Cardiac septum (tissue), 1 donor: ENCODE measurements around the gene TGFA. TPM values are rescaled to one million over a fixed set of nuclear protein-coding genes. Genes with fewer than 3 reads are reported as not detected.
"Not testable (repeated sequence)": the region's sequence is repeated elsewhere in the genome, so short reads cannot be mapped to it uniquely, and the experiment has no call there.

Experiments used
- DNase-seq: peaks from one replicate; pipeline ENCODE4 v3.0.0-alpha.2; 2020; ENCODE audit warnings: low spot score
- intact Hi-C: fragments of 100-400 bp; cut with DNase I; formaldehyde crosslinking; loops from one replicate; pipeline ENCODE4 v1.14.0; 2022
- total RNA-seq: library from RNA; stranded (reverse); fragmentation: NEBNext Ultra II Directional; extraction: Animal tissue kit (Norgen Biotek cat#: 25700); gene quantifications from one replicate; pipeline ENCODE4 v1.2.1, GENCODE V29; 2021
- donor health status: DM: no; HTN: no; CAD: no.

Gene TGFA
- total RNA-seq, 1 donor from 2014 or later: 0.73 TPM

DNA sequence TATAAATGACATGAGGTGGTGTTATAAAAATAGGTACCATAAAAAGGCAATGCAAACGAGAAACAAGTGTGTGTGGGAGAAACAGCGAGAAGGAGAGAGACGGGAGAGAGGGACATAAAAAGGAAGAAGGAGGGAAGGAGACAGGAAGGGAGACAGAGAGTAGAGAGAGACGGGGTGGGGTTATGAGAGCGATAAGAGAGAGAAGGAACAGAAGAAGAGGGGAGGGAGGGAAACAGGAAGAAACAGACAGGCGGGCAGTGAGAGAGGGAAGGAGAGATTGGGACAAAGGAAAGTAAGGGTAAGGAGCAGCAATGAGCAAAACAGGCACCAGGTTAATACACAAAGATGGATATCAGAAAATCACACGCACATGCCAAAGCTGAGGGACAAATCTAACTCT is 83.7 kb downstream of the TGFA start:
- no peak for DNase-seq
- intact Hi-C loops: no loop called here

DNA sequence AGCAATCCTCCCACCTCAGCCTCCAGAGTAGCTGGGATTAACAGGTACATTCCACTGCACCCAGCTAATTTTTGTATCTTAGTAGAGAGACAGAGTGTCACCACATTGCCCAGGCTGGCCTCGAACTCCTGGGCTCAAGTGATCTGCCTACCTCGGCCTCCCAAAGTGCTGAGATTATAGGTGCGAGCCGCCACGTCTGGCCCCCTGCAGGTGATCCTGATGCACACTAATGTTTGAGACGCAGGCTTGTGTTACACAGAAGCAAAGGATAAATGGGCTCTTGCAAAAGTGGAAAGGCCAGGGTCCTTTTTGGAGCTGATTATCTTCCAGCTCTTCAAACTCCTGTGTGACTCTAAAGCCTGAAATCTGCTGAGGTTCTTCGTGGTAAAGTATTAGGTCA is 84.2 kb downstream of the TGFA start:
- intact Hi-C loops: no loop called here
- DNase-seq: no peak

DNA sequence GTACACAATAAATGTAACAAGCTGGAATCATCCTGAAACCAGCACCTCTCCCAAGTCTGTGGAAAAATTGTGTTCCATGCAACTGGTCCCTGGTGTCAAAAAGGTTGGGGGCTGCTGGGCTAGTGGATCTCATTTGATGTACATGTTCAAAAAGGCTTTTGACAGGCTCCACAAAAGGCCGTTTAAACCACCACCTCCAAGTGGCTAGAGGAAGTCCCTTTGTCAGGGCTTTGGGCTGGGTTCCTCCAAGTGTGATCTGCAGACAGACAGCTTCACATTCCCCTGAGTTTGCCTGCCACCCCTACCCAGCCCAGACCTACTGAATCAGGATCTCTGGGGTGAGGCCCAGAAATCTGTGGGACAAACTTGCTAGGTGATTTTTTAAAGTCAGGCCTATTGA is 84.7 kb downstream of the TGFA start:
- intact Hi-C loops: no loop called here
- no peak for DNase-seq

DNA sequence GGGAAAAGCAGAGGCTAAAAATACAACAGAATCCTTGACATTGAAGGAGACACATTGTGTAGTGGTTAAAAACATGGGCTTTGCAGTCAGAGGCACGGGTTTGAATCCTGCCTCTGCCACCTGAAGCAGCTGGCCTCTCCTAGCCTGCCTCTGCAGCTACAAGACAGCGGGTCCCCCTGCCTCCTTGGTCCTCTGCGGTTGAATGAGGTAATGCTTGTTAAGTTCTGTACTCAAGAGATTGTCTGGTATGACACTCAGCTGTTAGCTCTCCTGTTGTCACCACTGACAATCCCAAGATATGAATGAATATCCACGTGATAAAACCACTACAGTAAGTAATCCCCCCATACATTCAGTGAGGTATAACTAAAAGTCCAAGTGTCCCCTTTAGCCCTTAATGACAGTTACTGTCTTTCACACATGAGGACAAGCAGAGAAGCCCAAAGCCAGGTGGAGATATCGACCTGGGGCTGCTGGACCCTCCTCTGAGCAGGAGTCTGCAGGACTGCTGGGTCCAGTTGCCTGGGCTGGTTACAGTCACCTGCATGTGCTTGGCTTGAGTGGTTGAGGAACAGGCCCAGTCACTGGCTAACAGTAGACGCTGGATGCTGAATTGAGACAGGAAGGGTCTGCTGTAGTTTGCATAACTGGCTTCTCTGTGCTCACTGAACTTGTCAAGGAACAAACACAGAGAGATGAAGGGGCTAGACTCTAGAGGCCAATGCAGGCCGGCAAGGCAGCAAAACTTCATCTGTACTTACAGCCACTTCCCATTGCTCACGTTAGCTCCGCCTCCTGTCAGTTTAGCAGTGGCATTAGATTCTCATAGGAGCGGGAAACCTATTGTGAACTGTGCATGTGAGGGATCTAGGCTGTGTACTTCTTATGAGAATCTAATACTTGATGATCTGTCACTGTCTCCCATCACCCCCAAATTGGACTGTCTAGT is 85.5 kb downstream of the TGFA start:
- intact Hi-C loops: no loop called here
- no peak for DNase-seq

DNA sequence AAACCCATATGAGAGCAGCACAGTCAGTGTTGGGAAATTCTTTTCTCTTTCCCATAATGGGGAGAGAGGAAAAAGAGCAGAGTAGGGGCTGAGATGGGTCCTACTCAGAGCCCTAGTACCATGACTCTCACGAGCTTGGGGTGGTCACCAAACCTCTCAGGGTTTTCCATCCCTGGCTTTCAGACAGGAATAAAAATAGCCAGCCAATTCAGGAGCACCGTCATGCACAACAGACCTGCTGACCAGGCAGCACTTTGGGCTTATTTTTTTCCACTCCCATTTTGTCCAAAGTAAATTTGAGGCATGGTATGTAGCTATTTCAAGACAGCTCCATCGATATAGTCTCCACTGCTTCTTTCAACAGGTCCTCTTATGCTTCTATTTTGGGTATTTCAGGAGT is 86.4 kb downstream of the TGFA start:
- intact Hi-C loops: no loop called here
- DNase-seq: no peak

DNA sequence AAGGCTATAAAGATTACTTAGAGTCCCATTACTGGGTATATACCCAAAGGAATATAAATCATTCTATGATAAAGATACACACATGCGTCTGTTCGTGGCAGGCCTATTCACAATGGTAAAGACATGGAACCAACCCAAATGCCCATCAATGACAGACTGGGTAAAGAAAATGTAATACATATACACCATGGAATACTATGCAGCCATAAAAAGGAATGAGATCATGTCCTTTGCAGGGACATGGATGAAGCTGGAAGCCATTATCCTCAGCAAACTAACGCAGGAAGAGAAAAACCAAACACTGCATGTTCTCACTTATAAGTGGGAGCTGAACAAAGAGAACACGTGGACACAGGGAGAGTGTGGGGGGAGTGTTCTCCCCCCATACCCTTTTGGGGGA is 87.0 kb downstream of the TGFA start:
- DNase-seq, intact Hi-C loops: not testable (repeated sequence)

DNA sequence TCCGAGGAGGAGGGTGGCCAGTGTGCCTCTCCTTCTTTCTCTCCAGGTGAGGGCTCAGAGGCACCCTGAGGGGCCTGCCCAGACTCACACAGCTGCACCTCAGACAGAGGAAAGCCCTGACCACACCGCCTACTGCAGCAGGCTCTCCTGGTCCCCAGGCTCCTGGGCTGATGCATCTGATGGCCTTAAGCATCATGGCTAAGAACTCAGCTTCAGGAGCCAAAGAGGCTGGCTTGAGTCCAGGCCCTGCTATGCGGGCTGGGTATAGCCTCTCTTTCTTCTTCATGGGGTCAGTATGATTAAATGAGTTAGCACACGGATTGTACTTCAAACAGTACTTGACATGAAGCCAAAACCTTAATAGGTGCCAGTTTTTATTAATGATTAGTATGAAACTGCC is 89.6 kb downstream of the TGFA start:
- intact Hi-C loops: no loop called here
- DNase-seq: no peak

DNA sequence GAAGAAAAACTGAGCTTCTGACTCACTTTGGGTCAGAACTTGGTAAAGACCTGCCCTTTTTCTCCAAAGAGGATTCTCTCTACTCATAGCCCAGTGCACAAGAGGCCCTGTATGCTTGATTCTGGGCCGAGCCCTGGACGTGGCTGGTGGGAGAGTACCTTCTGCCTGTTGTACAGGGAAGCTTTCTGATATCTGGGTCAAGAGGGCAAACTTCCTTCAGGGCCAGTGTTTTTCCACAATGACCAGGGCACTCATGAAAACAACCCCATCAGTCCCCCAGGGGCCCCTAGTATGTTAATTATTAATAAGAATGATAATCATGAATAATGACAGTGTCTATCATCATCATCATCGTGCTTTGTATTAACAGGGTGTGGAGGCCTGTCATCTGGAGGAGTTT is 90.0 kb downstream of the TGFA start:
- intact Hi-C loops: no loop called here
- DNase-seq: no peak

DNA sequence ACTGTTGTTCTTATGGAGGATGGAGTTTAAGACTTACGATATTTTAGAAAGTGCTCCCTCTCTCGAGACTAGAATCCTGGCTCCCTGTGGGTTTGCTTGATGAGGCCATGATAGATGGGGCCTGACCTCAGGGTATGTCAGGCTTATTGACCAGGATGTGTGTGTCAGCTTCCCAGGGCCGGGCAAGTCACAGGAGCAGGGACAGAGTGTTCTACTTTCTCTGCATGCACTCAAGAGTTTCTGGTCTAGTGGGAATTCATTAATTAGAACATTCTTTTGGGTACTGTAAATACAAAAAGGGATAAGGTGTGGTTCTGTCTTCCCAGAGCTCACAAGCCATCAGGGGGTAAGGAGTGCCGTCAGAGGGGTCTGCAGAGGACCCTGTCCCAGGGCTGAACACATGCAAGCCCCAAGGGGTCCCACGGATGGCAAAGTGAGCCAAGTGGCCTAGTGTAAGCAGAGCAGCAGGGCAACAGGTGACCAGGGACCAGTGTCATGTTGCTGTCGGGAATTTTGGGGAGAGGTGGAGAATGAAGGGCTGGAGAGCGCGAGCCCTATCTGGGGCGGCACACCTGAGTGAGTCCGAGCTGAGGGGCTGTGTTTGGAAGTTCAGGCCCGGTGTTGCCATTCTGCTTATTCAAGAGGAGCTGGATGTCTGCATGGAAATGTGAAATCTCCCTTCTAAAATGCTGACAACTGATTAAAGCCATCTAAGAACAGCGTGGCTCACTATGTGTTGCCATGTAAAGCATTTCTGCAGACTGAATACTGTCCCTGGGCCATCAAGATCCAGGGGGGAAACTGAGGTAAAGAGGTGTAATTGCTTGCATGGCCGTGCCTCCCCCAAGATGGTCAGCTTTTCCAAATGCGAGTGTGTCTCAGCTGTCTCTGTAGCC is 91.4 kb downstream of the TGFA start:
- intact Hi-C loops: no loop called here
- DNase-seq: no peak

DNA sequence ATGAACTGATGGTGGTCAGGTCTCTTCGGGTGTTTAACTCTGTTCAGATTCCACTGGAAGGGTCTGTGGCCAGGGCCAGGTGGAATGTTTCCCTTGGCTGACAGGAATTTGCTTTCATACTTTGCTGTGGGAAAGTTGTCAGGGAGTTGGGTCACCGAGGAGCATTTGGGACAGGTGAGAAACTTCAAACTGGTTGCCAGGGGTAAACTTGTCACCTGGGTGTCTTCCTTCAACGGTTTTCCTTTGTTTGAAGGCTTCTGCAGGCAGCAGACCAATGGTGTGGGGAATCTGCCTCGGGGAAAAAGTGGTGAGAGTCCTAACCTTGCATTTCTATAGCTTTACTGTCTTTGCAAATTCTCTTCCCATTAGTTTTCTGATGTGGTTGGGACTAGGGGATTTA is 92.2 kb downstream of the TGFA start:
- no peak for DNase-seq
- intact Hi-C loops: no loop called here

DNA sequence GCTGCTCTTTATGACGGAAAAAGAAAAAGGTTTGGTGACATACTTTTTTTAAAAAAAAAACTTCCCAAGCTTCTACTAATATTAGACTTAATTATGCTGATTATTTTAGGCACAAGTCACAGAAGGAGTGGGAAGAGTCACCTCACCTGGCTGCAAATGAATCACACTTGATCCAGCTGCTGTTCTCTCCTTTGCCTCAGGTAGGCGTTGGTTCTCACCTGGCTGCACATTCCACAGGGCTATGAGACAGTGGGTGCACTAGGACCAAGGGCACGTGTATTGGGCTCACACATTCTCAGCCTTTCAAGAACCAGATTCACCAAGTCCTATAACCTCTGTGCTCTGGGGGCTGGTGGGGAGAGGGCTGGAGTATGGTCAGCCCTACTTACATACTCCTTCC is 93.3 kb downstream of the TGFA start:
- DNase-seq: no peak
- intact Hi-C loops: no loop called here

DNA sequence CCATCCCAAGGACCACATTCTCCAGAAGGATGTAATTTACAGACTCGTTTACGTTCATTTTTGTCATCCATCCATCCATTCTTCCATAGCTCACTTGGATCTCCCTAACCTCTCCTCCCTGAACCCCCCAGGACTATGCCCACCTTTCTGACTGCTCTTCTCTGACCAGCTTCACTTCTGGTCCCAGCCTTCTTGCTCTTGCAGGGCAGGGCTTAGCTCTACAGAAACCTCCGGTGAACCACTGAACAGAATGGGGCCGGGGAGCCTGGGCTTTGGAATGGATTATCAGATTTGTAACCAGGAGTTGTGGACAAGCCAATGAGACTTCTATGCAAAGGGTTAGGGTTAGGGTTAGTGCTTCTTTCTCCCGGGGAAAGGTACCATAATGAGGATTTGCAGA is 95.0 kb downstream of the TGFA start:
- intact Hi-C loops: no loop called here
- DNase-seq: no peak

DNA sequence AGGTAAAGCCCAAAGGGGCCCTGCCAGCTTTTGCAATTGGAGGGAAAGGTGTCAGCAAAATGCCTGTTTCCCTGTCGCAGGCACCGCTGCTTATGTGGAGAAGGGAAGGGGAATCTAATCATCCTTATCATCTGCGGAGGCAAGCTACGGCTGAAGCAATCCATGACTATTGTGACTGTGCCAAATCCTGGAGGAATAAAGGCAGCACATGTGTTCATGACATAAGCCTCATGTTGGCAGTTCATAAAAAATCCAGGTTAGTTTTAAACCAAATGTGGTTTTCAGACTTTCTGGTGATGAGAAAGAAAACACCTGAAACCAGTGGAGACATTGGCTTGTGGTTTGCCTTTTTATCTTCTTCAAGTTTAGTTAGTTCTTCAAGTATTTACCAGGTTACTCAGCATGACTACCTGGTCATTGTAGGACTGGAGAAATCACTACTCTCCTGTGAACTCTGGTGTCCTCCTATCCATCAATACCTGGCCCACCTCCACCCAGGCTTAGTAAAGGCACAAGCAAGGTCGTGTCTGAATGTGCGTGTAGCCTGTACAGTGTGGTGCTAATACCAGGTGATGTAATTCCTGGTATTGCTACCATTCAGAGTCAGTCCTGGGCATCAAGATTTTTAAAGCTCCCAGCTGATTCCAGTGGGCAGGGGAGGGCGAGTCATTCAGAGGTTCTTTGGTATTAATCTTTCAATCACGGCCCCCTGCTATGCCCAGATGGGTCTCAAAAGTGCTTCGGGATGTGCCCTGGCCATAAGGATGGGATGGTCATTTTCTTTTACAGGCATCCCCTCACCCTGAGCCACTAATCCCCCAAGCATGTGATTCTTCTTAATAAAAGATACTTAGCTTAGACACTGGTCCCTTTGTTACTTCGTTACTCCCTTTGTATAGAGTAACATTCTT is 96.8 kb downstream of the TGFA start:
- intact Hi-C loops: no loop called here

DNA sequence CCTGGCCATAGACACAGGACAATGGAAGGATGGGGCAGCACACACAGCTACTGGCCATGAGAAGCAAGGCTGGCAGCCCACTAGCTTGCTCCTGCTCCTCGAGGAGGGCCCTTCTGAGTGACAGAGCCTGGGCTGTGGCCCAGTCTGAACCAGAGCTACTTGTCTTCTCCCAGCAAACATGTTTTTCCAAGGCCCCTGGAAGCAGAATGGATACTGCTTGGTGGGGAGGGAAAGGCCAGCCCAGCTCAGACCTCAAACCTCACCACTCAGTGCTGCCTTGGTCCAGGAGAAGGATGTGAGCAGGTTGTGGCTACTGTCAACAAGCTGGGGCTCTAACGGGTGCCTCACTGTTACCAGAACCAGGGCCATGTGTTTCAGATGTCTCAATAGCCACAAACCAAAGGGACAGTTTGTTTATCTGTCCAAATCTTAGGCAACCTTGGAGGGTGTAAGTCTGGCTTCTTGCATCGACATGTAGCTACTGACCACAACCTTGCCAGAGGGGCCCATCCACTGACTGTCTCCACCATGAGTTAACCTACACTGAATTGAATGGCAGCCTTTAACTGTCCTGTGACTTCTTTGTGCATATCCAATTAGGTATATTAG is 98.6 kb downstream of the TGFA start:
- intact Hi-C loops: no loop called here
- DNase-seq: no peak

More for the DNA sequence above, 96.8 kb downstream of the TGFA start:
- DNase-seq: no peak

DNA sequence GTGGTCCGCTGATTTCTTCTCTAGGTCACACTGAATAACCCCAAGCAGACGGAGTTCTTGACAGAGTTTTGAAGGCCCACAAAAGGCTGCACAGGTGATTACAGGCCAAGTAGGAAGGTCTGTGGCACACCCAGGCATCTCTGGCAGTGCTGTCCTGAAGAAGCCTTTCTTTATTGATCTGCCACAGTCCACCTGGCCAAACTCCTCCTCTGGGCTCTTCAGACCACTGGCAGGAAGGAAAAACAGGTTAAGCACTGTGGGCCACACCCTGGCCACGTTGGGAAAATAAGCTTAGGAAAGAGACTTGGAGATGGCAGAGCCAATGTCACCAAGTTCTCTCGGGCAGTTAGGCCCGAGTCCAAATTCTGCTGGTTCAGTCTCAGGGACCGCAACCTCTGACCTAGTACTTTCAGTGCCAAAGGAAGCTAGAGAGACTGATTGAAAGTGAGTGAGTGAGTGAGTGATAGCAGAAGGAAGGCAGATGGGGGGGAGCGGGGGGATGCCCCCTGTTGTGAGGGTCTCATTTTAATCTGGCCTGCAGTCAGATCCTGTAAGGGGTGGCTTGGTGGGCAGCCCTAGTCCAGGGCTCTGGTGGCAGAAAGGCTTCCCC is 102.9 kb downstream of the TGFA start:
- intact Hi-C loops: no loop called here
- no peak for DNase-seq

DNA sequence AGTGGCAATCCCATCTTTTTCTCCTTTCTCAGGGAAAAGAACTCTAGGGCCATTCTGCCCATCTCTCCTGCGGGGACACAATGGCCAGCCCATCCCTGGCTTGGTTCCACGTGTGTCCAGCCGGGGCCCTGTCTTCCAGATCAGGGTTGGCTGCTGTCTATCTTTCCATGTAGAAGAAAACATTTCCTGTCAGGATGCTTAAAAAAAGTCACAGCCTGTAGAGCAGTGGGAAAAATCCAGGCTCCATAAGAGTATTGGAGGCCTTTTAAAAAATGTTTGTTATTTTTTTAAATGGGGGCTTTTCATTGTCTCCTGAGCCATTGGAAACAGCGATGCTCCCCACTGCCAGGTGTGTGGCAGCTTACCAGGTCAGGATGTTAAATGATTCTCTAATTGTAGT is 105.6 kb downstream of the TGFA start:
- no peak for DNase-seq

DNA sequence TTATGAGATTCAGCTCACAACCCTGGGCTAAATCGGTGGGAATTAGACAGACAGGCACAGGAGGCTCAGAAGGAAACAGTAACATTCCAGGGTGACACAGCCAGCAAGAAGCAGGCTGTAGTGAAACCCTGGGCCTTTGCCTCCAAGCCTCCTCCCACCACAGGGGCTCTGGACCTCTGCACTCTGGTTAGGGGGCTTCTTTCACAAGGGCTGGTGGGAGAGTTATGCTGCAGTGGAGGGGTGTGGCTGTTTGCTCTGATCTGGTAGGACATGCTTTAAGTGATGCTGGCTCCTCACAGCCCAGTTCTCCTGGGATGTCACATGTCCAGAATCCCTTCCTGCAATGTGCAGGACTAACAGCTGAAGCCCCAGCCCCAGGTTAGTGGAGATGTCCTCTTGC is 109.9 kb downstream of the TGFA start:
- intact Hi-C loops: no loop called here

More for the DNA sequence above, 105.6 kb downstream of the TGFA start:
- intact Hi-C loops: no loop called here

DNA sequence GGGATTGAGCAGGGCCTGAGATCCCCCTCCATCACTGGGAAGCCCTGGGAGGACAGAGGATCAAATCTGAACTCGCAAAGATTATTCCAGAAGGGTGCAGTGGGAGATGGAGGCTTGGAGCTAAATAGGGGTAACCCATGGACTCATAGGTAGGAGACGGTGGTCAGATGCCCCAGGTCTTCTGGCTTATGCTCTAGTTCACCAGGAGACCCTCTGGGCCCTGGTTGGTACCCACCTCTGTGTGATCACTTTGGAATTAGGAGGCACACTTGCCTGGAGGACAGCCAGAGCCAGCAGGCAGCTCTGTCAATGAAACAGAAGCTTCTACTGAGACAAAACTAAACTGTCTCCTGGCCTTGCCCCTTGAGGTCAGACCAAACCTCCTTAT is 110.6 kb downstream of the TGFA start:
- no peak for DNase-seq
- intact Hi-C loops: no loop called here

More for the DNA sequence above, 109.9 kb downstream of the TGFA start:
- DNase-seq: no peak
